Activated CD4-positive, alpha-beta T cell treated with anti-CD3 and anti-CD28 coated beads for 48 hours (primary cell): ENCODE measurements around the gene HELZ.
A peak's percentile ranks its signal among the peaks of the same experiment; 100 is the strongest.
"Not testable (repeated sequence)": the region's sequence is repeated elsewhere in the genome, so short reads cannot be mapped to it uniquely, and the experiment has no call there.

Experiments
- DNase-seq: peaks from one replicate; pipeline ENCODE4 v3.0.0-alpha.2; 2020

HELZ gene

GRCh38 chr17:67245073-67245693 is at the start of gene HELZ:
Gene HELZ (minus strand): TSS chr17:67245196. CDS start chr17:67218804, 26,392 bp downstream.
- DNase-seq: peak; percentile 76

- peak; percentile 79 for DNase-seq
Observed at GRCh38 chr17:67293251-67294203, 48.5 kb upstream of the HELZ start.

- DNase-seq: no peak
Observed at GRCh38 chr17:67290711-67291291, 45.8 kb upstream of the HELZ start.

- DNase-seq: no peak
Observed at GRCh38 chr17:67290244-67290643, 45.2 kb upstream of the HELZ start.

GRCh38 chr17:67289181-67289876 is 44.3 kb upstream of the HELZ start:
- DNase-seq: no peak

- DNase-seq: not testable (repeated sequence)
Observed at GRCh38 chr17:67286826-67287225, 41.8 kb upstream of the HELZ start.

GRCh38 chr17:67285360-67285759 is 40.4 kb upstream of the HELZ start:
- DNase-seq: no peak

GRCh38 chr17:67283731-67284516 is 38.9 kb upstream of the HELZ start:
- no peak for DNase-seq

- no peak for DNase-seq
Observed at GRCh38 chr17:67281743-67282142, 36.7 kb upstream of the HELZ start.

- DNase-seq: no peak
Observed at GRCh38 chr17:67281053-67281452, 36.1 kb upstream of the HELZ start.

GRCh38 chr17:67280279-67280678 is 35.3 kb upstream of the HELZ start:
- DNase-seq: no peak

GRCh38 chr17:67279115-67279514 is 34.1 kb upstream of the HELZ start:
- DNase-seq: no peak

- DNase-seq: no peak
Observed at GRCh38 chr17:67278363-67278762, 33.4 kb upstream of the HELZ start.

- no peak for DNase-seq
Observed at GRCh38 chr17:67276075-67276474, 31.1 kb upstream of the HELZ start.

- no peak for DNase-seq
Observed at GRCh38 chr17:67274466-67274865, 29.5 kb upstream of the HELZ start.

GRCh38 chr17:67273900-67274299 is 28.9 kb upstream of the HELZ start:
- no peak for DNase-seq

GRCh38 chr17:67272312-67273047 is 27.5 kb upstream of the HELZ start:
- DNase-seq: no peak

- not testable (repeated sequence) for DNase-seq
Observed at GRCh38 chr17:67271187-67271586, 26.2 kb upstream of the HELZ start.

GRCh38 chr17:67270416-67270815 is 25.4 kb upstream of the HELZ start:
- DNase-seq: no peak

- DNase-seq: no peak
Observed at GRCh38 chr17:67266496-67266895, 21.5 kb upstream of the HELZ start.

GRCh38 chr17:67265436-67266019 is 20.5 kb upstream of the HELZ start:
- DNase-seq: no peak
